CD4-positive, alpha-beta T cell treated with Interleukin-12 subunit alpha and Interleukin-12 subunit beta, for 1 hour (primary cell): ENCODE data around the gene LDB1.

Experiments
- DNase-seq: peaks from one replicate; pipeline ENCODE4 v3.0.0-alpha.2; 2020

The LDB1 gene

GRCh38 chr10:102134416-102134815 is 14.2 kb upstream of the LDB1 start:
- no peak for DNase-seq

- peak; percentile 47 for DNase-seq
Measured at GRCh38 chr10:102133373-102134195, 13.4 kb upstream of the LDB1 start.

- DNase-seq = peak; percentile 97
Measured at GRCh38 chr10:102132563-102133372, 12.6 kb upstream of the LDB1 start, which contains the start of gene PPRC1. Gene PPRC1, plus strand, starts transcription at chr10:102133040. Its CDS starts 29 bp downstream, at chr10:102133069.

GRCh38 chr10:102132193-102132562 is 12.0 kb upstream of the LDB1 start:
- no peak for DNase-seq

GRCh38 chr10:102131286-102132170 is 11.4 kb upstream of the LDB1 start:
- no peak for DNase-seq

GRCh38 chr10:102123223-102123622 is 3.1 kb upstream of the LDB1 start:
- DNase-seq = no peak

- no peak for DNase-seq
Measured at GRCh38 chr10:102122450-102122849, 2.3 kb upstream of the LDB1 start.

- no peak for DNase-seq
Measured at GRCh38 chr10:102121739-102122372, 1.7 kb upstream of the LDB1 start.

- peak; percentile 28 for DNase-seq
Measured at GRCh38 chr10:102120991-102121738, 997 bp upstream of the LDB1 start.

- DNase-seq = peak; percentile 72
Measured at GRCh38 chr10:102119417-102120141, 589 bp downstream of the LDB1 start.

GRCh38 chr10:102118867-102119266 is 1.3 kb downstream of the LDB1 start:
- peak; percentile 16 for DNase-seq

GRCh38 chr10:102117391-102118159 is 2.6 kb downstream of the LDB1 start:
- DNase-seq = peak; percentile 67

GRCh38 chr10:102116656-102117055 is 3.5 kb downstream of the LDB1 start:
- no peak for DNase-seq

GRCh38 chr10:102115775-102116174 is 4.4 kb downstream of the LDB1 start:
- peak; percentile 33 for DNase-seq

GRCh38 chr10:102114861-102115618 is 5.1 kb downstream of the LDB1 start:
- peak; percentile 82 for DNase-seq

GRCh38 chr10:102113956-102114857 is 6.0 kb downstream of the LDB1 start:
- no peak for DNase-seq

GRCh38 chr10:102113261-102113955 is 6.8 kb downstream of the LDB1 start:
- DNase-seq = no peak
